Measurements from ENCODE around the gene ZNF429. TPM values are rescaled to one million over a fixed set of nuclear protein-coding genes. Genes with fewer than 3 reads are reported as not detected.
"Not testable (repeated sequence)": the region's sequence is repeated elsewhere in the genome, so short reads cannot be mapped to it uniquely, and the experiment has no call there.

The ZNF429 gene
- total RNA-seq, 4 donors from 2014 or later: 7.6 to 29.9 (median 14.0) TPM

GRCh38 chr19:21593008-21593481 is 87.6 kb downstream of the ZNF429 start:
- no peaks in the 10 kb centered on the region for H3K4me1 ChIP-seq
- H3K4me3 ChIP-seq: no peak overlapping the region
- no peaks in the 10 kb centered on the region for H3K36me3 ChIP-seq
- DNase-seq (ENCODE audit: low spot score in 2 of 2): no peak
- WGBS: 90% methylated on average over 2 of the region's 2 CpGs
- TF ChIP-seq POLR2AphosphoS5 (IDR thresholded peaks at IDR 0.05): no peak
- no peak for TF ChIP-seq POLR2A (IDR thresholded peaks at IDR 0.05)
- no peak for TF ChIP-seq CTCF (IDR thresholded peaks at IDR 0.05)
- no peak for TF ChIP-seq EP300 (IDR thresholded peaks at IDR 0.05)
- no peaks in the 10 kb centered on the region for H3K9me3 ChIP-seq
- no peaks in the 10 kb centered on the region for H3K27me3 ChIP-seq
- H3K27ac ChIP-seq: no peak overlapping the region

DNA sequence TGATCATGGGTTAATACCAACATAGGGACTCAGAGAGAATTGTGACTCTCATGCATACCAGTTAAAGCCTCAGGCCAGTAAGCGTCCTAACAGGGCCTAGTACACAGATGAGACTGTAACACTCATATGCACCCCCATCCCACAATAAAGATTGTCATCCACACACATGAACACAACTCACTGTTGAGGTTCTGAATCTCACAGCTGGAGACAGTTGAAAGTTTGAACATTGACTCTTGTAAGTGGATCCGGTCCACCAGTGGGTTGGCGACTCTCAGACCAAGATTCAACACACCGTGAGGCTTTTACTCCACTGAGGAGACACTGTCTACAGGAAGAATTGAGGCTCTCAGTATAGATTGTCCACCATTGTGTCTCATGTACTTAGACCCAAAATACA is 88.1 kb downstream of the ZNF429 start:
- Histone ChIP-seq H3K27ac (no peak overlapping the region), H3K4me3 (no peak overlapping the region), H3K9me3 (no peaks in the 10 kb centered on the region), H3K4me1 (no peaks in the 10 kb centered on the region), H3K36me3 (no peaks in the 10 kb centered on the region), H3K27me3 (no peaks in the 10 kb centered on the region)
- DNase-seq (ENCODE audit: low spot score in 2 of 2): no peak
- TF ChIP-seq POLR2A (IDR thresholded peaks at IDR 0.05) (no peak), CTCF (IDR thresholded peaks at IDR 0.05) (no peak), EP300 (IDR thresholded peaks at IDR 0.05) (no peak), POLR2AphosphoS5 (IDR thresholded peaks at IDR 0.05) (no peak)
- 90% methylated on average over 4 of the region's 4 CpGs for WGBS

GRCh38 chr19:21593934-21594820 is 88.8 kb downstream of the ZNF429 start:
- H3K27ac ChIP-seq: no peak overlapping the region
- no peaks in the 10 kb centered on the region for H3K27me3 ChIP-seq
- H3K4me1 ChIP-seq: no peaks in the 10 kb centered on the region
- H3K9me3 ChIP-seq: no peaks in the 10 kb centered on the region
- no peak for DNase-seq (ENCODE audit: low spot score in 2 of 2)
- 47% methylated on average over 3 of the region's 3 CpGs for WGBS
- H3K4me3 ChIP-seq: no peak overlapping the region
- TF ChIP-seq POLR2AphosphoS5 (IDR thresholded peaks at IDR 0.05) (peak in 1 of 3 donors; percentile 70), CTCF (IDR thresholded peaks at IDR 0.05) (no peak)
- no peaks in the 10 kb centered on the region for H3K36me3 ChIP-seq

DNA sequence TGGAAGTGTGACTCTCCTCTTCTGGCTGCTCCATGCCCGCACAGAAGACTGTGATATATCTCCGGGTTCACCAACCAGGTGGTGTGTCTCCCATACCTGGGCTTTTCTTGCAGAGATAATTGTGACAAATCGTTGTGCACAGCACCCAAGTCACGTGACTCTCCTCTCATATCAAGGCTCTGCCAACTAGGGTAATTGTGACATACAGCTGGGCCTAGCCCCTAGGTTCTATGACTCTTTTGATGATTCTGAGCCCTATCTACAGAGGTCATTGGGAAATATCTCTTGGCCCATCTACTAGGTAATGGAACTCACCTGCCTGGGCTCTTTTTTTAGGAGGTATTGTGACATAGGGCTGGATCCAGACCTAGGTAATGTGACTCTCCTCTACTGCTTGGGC is 89.8 kb downstream of the ZNF429 start:
- Histone ChIP-seq H3K36me3 (no peaks in the 10 kb centered on the region), H3K4me3 (no peak overlapping the region), H3K27me3 (no peaks in the 10 kb centered on the region), H3K9me3 (no peaks in the 10 kb centered on the region), H3K27ac (no peak overlapping the region), H3K4me1 (no peaks in the 10 kb centered on the region)
- no peak for TF ChIP-seq EP300 (IDR thresholded peaks at IDR 0.05)
- TF ChIP-seq POLR2A (IDR thresholded peaks at IDR 0.05): no peak
- no peak for TF ChIP-seq CTCF (IDR thresholded peaks at IDR 0.05)
- TF ChIP-seq POLR2AphosphoS5 (IDR thresholded peaks at IDR 0.05): no peak
- DNase-seq (ENCODE audit: low spot score in 2 of 2): no peak
- WGBS: 88% methylated on average over 4 of the region's 4 CpGs

DNA sequence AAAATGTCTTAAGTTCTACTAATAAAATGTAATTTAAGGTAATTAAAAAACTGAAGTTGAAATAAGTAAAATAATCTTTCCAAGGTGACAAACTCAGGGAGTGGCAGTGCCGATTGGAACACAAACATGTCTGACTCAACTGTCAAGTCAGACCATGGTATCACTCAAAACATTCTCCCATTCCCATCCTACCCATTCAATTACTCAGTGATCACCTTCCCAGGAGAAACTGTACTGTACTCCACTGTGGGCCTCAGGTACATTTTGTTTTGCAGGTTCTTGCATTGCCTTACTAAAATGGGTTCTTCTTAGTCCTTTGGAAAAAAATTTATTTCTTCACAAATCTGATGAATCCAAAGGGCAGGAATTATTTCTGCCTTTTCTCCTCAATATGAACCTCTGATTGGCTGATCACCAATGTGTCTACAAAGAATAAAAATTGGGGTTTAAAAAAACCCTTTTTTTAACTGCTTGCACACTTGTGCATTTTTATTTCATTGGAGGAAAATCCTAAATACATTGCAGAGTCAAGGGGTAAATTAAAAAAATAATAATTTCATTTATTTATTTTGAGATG is 96.8 kb downstream of the ZNF429 start:
- peaks cover 12% of the 10 kb centered on the region for H3K4me1 ChIP-seq
- TF ChIP-seq POLR2AphosphoS5 (IDR thresholded peaks at IDR 0.05): no peak
- no peak for TF ChIP-seq EP300 (IDR thresholded peaks at IDR 0.05)
- no peak for TF ChIP-seq POLR2A (IDR thresholded peaks at IDR 0.05)
- TF ChIP-seq CTCF (IDR thresholded peaks at IDR 0.05): no peak
- H3K9me3 ChIP-seq: no peaks in the 10 kb centered on the region
- no peaks in the 10 kb centered on the region for H3K36me3 ChIP-seq
- no peaks in the 10 kb centered on the region for H3K27me3 ChIP-seq
- no peak overlapping the region for H3K27ac ChIP-seq
- WGBS: 50% methylated on average over 1 of the region's 1 CpG
- DNase-seq (ENCODE audit: low spot score in 2 of 2): no peak
- H3K4me3 ChIP-seq: no peak overlapping the region

GRCh38 chr19:21602659-21603430 is 97.4 kb downstream of the ZNF429 start:
- not testable (repeated sequence) for H3K4me3 ChIP-seq; H3K9me3 ChIP-seq; H3K36me3 ChIP-seq; H3K27me3 ChIP-seq; H3K27ac ChIP-seq; DNase-seq (ENCODE audit: low spot score in 2 of 2)
- 71% methylated on average over 11 of the region's 11 CpGs for WGBS
- peaks cover 12% of the 10 kb centered on the region for H3K4me1 ChIP-seq

All from suprapubic skin (tissue), 4 donors.